K562 (cell line): Measurements from ENCODE around the gene AASDH. TPM values are rescaled to one million over a fixed set of nuclear protein-coding genes. Genes with fewer than 3 reads are reported as not detected.

Experiments used
- ATAC-seq: fragments of 200-7000 bp; cut with Tn5 transposase; 3 replicates; pipeline ENCODE4 v1.9.1; 2020; ENCODE audit warnings: moderate library complexity
- BruUV-seq: library from RNA; stranded (reverse); fragments of 400-500 nt; replicated peaks from 2 replicates; lab custom pipeline; 2021; lab: Mats Ljungman, UMichigan
- CTCF ChIA-PET: fragments of 300-600 bp; formaldehyde crosslinking; extraction: SDS; loops from one replicate; lab custom pipeline; 2021; ENCODE audit warnings: low intra/inter-chr PET ratio; lab: Yijun Ruan, JAX
- POLR2A ChIA-PET: fragments of 300-600, 350-650 bp; sonication (Branson Sonifier 250); formaldehyde crosslinking; extraction: SDS; loops from one replicate; lab custom pipeline; 2021; ENCODE audit warnings: antibody characterized with exemption, inconsistent platforms; lab: Yijun Ruan, JAX
- DNase-seq, 4 experiments: peaks; one replicate each; pipeline versions ENCODE4 v3.0.0 to v3.0.0-alpha.2; 2011 to 2018; ENCODE audit warnings: low spot score in 3 of 4, mixed read lengths in 3 of 4; ENCODE audit errors: extremely low read depth in 1 of 4
- FAIRE-seq: peaks from 2 replicates; lab custom pipeline; 2011; peaks lifted over from hg19 to GRCh38; lab: Jason Lieb, UNC
- H2AFZ ChIP-seq: 2 replicates; pipeline ENCODE4 v1.6.0; 2011; ENCODE audit warnings: low read depth, low read length, control low read depth, inconsistent platforms
- H3K27ac ChIP-seq: fragments of 200-600 bp; 3 replicates; pipeline ENCODE4 v1.8.0; 2011; ENCODE audit warnings: low read depth, mild to moderate bottlenecking, control low read depth, inconsistent platforms, low read length, moderate library complexity, mixed read lengths; ENCODE audit errors: extremely low read depth
- H3K27me3 ChIP-seq, 2 experiments: fragments of 300-600 bp in 1 of 2; 2 replicates in 1 of 2; 3 replicates in 1 of 2; pipeline versions ENCODE4 v1.6.0 to v1.8.0; 2011; ENCODE audit warnings: inconsistent platforms in 2 of 2, low read length in 2 of 2, mild to moderate bottlenecking in 1 of 2, mixed read lengths in 1 of 2, moderate library complexity in 1 of 2; ENCODE audit not compliant: control insufficient read depth in 2 of 2, insufficient read depth in 2 of 2
- H3K36me3 ChIP-seq: fragments of 300-600 bp; 3 replicates; pipeline ENCODE4 v1.8.0; 2011; ENCODE audit warnings: mild to moderate bottlenecking, low read length, inconsistent platforms; ENCODE audit not compliant: control insufficient read depth, insufficient read depth
- H3K4me1 ChIP-seq, 2 experiments: fragments of 200-600 bp in 1 of 2; replicated peaks in 1 of 2; 2 replicates in 1 of 2; 3 replicates in 1 of 2; pipeline versions ENCODE4 v1.5.1 to v1.8.0; 2011; ENCODE audit warnings: inconsistent platforms in 2 of 2, low read length in 2 of 2, mild to moderate bottlenecking in 1 of 2, mixed read lengths in 1 of 2, moderate library complexity in 1 of 2; ENCODE audit not compliant: control insufficient read depth in 2 of 2, insufficient read depth in 2 of 2
- H3K4me2 ChIP-seq: 2 replicates; pipeline ENCODE4 v1.6.1; 2011; ENCODE audit warnings: low read length, control low read depth, inconsistent platforms, mixed read lengths; ENCODE audit not compliant: insufficient read depth
- H3K4me3 ChIP-seq: fragments of 200-600 bp; sonication (generic), shearing (Covaris generic); 2 replicates; pipeline ENCODE4 v1.5.1; 2016; ENCODE audit warnings: control low read depth, inconsistent platforms
- H3K79me2 ChIP-seq: fragments of 200-600 bp; 3 replicates; pipeline ENCODE4 v1.8.0; 2011; ENCODE audit warnings: low read length, inconsistent platforms; ENCODE audit not compliant: control insufficient read depth, insufficient read depth
- H3K9ac ChIP-seq, 2 experiments: 2 replicates each; pipeline versions ENCODE4 v1.6.0 to v1.6.1; 2011; ENCODE audit warnings: low read depth in 2 of 2, low read length in 2 of 2, control low read depth in 1 of 2, inconsistent platforms in 1 of 2, mild to moderate bottlenecking in 1 of 2, mixed read lengths in 1 of 2; ENCODE audit not compliant: insufficient read depth in 1 of 2
- H3K9me1 ChIP-seq: one replicate; pipeline ENCODE4 v1.6.0; 2011; ENCODE audit warnings: inconsistent platforms, mild to moderate bottlenecking, low read length, moderate library complexity; ENCODE audit not compliant: control insufficient read depth, insufficient read depth
- H3K9me3 ChIP-seq: replicated peaks from 2 replicates; pipeline ENCODE4 v1.5.1; 2011; ENCODE audit warnings: low read depth, low read length, inconsistent platforms; ENCODE audit not compliant: control insufficient read depth, insufficient read depth
- H4K20me1 ChIP-seq: replicated peaks from 2 replicates; pipeline ENCODE4 v1.6.1; 2011; ENCODE audit warnings: low read length, inconsistent platforms, mixed read lengths; ENCODE audit not compliant: control insufficient read depth, insufficient read depth
- BHLHE40 ChIP-seq: IDR thresholded peaks from 2 replicates; pipeline ENCODE4 v1.6.1; 2011; ENCODE audit warnings: low read length, improper control_type of control experiment
- EHMT2 ChIP-seq: fragments of 450-650 bp; IDR thresholded peaks from 2 replicates; pipeline ENCODE4 v1.6.1; 2018; ENCODE audit warnings: antibody characterized with exemption
- NELFE ChIP-seq: IDR thresholded peaks from 2 replicates; pipeline ENCODE4 v1.6.1; 2011; ENCODE audit warnings: mild to moderate bottlenecking; ENCODE audit not compliant: insufficient read depth, insufficient read length
- SMARCE1 ChIP-seq: fragments of 450-650 bp; IDR thresholded peaks from 2 replicates; pipeline ENCODE4 v1.7.1; 2016; ENCODE audit warnings: mild to moderate bottlenecking
- TBP ChIP-seq: optimal IDR thresholded peaks from 2 replicates; pipeline ENCODE3; 2011; ENCODE audit warnings: low read depth, low read length, improper control_type of control experiment
- U2AF2 ChIP-seq: fragments of 200-400 bp; formaldehyde crosslinking; optimal IDR thresholded peaks from 2 replicates; pipeline ENCODE3; 2017; ENCODE audit warnings: low read depth, mild to moderate bottlenecking, low read length
- ZNF23 ChIP-seq: fragments of 250-450 bp; sonication (Bioruptor Pico); IDR thresholded peaks from 2 replicates; pipeline ENCODE4 v1.4.0; 2020; ENCODE audit warnings: mild to moderate bottlenecking
- WGBS: fragments of 100-300 bp; shearing (Covaris generic); methylation state at CpG from one replicate; pipeline ENCODE4 v1.1.6; 2016; ENCODE audit warnings: low coverage, mixed read lengths; ENCODE audit not compliant: insufficient coverage; ENCODE audit errors: missing lambda C conversion rate; 5-methylcytosine and 5-hydroxymethylcytosine counted together
- in situ Hi-C: fragments of 300-500 bp; cut with MboI; formaldehyde crosslinking; loops from 4 replicates; pipeline ENCODE4 v1.15.0; 2018; ENCODE audit warnings: inconsistent platforms, mixed read lengths
- intact Hi-C: fragments of 100-400 bp; cut with micrococcal nuclease; formaldehyde crosslinking; loops from 2 replicates; pipeline ENCODE4 v1.14.2; 2022
- polyA plus RNA-seq, 8 experiments: library from polyadenylated mRNA; depleted of rRNA in 4 of 8; stranded (reverse) in 5 of 8; unstranded in 3 of 8; fragments of >200 nt; fragmentation: Nextera tagmentation in 2 of 8; fragmentation: Illumina TruSeq in 1 of 8; extraction: Ambion mirVana in 2 of 8; extraction: Trizol in 1 of 8; gene quantifications; 2 replicates each; pipeline versions ENCODE4 v1.2.1 to v1.2.3, GENCODE V29; 2011 to 2014; ENCODE audit warnings: inconsistent platforms in 1 of 8, missing spikeins in 1 of 8
- total RNA-seq, 7 experiments: library from RNA; depleted of rRNA in 6 of 7; stranded (reverse); fragments of >200 nt in 6 of 7; fragmentation: Illumina TruSeq in 2 of 7; extraction: Trizol in 2 of 7; gene quantifications; 2 replicates each; pipeline versions ENCODE4 v1.2.1 to v1.2.3, GENCODE V29; 2011 to 2021; ENCODE audit warnings: low replicate concordance in 1 of 7
- TF ChIP-seq, protein P1 (sequence below), 2 experiments: fragments of 150-350 bp in 1 of 2; IDR thresholded peaks; 2 replicates each; pipeline ENCODE4 v1.6.1; 2012 to 2016; ENCODE audit warnings: low read depth in 2 of 2, low read length in 2 of 2, mild to moderate bottlenecking in 1 of 2, moderate library complexity in 1 of 2
- TF ChIP-seq, protein P2 (sequence below): IDR thresholded peaks from 2 replicates; pipeline ENCODE4 v1.6.1; 2012; ENCODE audit warnings: low read depth, low read length, improper control_type of control experiment, borderline replicate concordance

Gene AASDH
- total and polyA plus RNA-seq, 9 of the 15 experiments (the other 6 are each of a cell fraction or from before 2014, with no cell fraction given): 8.6 to 29.7 (median 13.7) TPM

DNA sequence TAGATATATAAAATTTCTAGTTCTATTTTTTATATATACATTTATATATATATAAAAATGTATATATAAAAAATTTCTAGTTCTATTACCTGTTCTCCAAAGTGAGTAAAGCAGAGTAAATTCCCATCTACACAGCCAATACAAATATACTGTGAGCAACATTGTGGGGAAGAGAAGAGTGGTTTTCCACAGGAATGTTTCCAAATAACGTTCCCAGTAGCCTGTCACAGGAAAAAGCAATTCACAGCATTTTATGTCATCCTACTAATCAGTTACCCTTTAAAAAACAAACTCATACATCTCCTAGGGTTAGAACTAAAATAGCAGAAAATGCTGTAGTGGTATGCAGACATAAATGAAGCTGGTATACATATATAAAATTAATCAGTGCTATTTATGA lies 44.5 kb downstream of the AASDH start (continued):
- TF ChIP-seq, protein P1, sequence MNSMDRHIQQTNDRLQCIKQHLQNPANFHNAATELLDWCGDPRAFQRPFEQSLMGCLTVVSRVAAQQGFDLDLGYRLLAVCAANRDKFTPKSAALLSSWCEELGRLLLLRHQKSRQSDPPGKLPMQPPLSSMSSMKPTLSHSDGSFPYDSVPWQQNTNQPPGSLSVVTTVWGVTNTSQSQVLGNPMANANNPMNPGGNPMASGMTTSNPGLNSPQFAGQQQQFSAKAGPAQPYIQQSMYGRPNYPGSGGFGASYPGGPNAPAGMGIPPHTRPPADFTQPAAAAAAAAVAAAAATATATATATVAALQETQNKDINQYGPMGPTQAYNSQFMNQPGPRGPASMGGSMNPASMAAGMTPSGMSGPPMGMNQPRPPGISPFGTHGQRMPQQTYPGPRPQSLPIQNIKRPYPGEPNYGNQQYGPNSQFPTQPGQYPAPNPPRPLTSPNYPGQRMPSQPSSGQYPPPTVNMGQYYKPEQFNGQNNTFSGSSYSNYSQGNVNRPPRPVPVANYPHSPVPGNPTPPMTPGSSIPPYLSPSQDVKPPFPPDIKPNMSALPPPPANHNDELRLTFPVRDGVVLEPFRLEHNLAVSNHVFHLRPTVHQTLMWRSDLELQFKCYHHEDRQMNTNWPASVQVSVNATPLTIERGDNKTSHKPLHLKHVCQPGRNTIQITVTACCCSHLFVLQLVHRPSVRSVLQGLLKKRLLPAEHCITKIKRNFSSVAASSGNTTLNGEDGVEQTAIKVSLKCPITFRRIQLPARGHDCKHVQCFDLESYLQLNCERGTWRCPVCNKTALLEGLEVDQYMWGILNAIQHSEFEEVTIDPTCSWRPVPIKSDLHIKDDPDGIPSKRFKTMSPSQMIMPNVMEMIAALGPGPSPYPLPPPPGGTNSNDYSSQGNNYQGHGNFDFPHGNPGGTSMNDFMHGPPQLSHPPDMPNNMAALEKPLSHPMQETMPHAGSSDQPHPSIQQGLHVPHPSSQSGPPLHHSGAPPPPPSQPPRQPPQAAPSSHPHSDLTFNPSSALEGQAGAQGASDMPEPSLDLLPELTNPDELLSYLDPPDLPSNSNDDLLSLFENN (IDR thresholded peaks at IDR 0.05; ENCODE audit: low read depth in 2 of 2, low read length in 2 of 2): no peak
- no peak for TF ChIP-seq ZNF23 (CRISPR knock-in tag)
- TF ChIP-seq NELFE: no peak

DNA sequence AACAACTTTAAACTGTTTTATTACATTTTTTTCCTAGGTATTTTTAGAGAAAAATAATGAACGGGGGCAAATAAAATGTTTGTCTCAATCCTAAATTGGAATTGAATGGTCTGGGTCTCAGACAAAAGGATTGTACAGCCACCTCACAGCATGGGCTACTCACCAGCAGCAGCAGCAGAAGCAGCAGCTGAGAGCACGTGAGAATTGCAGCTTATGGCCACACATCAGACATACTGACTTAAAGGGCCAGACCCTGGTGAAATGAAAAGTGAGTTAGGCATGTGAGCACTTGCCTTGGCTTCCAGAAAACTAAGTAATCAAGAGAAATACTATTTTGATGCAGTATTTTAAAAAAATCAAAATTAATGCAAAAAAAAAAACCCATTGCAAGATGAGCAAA lies 56.6 kb downstream of the AASDH start:
- Histone ChIP-seq H4K20me1 (no peaks in the 10 kb centered on the region), H3K27ac (no peak overlapping the region), H3K4me2 (no peak overlapping the region), H3K27me3 (no peaks in the 10 kb centered on the region), H3K9me3 (no peaks in the 10 kb centered on the region), H3K79me2 (no peaks in the 10 kb centered on the region), H3K4me1 (no peaks in the 10 kb centered on the region), H2AFZ (no peak overlapping the region), H3K36me3 (no peaks in the 10 kb centered on the region), H3K9ac (no peak overlapping the region), H3K9me1 (no peaks in the 10 kb centered on the region), H3K4me3 (no peak overlapping the region)
- BruUV-seq: no TSS peak
- POLR2A ChIA-PET: no interaction called here
- in situ Hi-C loops (no loop called here), intact Hi-C loops (no loop called here)
- CTCF ChIA-PET: no interaction called here
- DNase-seq: peak in 1 of 4 experiments; percentile 15
- 8% methylated on average over 2 of the region's 2 CpGs for WGBS
- peak; percentile 73 for TF ChIP-seq BHLHE40
- no peak for TF ChIP-seq EHMT2
- TF ChIP-seq SMARCE1: no peak
- TF ChIP-seq U2AF2: no peak
- TF ChIP-seq, protein P2, sequence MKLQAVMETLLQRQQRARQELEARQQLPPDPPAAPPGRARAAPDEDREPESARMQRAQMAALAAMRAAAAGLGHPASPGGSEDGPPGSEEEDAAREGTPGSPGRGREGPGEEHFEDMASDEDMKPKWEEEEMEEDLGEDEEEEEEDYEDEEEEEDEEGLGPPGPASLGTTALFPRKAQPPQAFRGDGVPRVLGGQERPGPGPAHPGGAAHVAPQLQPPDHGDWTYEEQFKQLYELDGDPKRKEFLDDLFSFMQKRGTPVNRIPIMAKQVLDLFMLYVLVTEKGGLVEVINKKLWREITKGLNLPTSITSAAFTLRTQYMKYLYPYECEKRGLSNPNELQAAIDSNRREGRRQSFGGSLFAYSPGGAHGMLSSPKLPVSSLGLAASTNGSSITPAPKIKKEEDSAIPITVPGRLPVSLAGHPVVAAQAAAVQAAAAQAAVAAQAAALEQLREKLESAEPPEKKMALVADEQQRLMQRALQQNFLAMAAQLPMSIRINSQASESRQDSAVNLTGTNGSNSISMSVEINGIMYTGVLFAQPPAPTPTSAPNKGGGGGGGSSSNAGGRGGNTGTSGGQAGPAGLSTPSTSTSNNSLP: no peak
- no peak for TF ChIP-seq TBP
- FAIRE-seq: no peak
- ATAC-seq: peak; percentile 68
